DMS153 treated with DMSO at 0.1 percent for 48 hours (cell line): ENCODE measurements around the gene RPS5.

Experiments used
- DNase-seq: peaks from one replicate; lab custom pipeline; 2025; ENCODE audit not compliant: unreplicated experiment; lab: John Stamatoyannopoulos, UW

The RPS5 gene

GRCh38 chr19:58385313-58385890, 1.7 kb upstream of the RPS5 start:
- no peak for DNase-seq

- DNase-seq: no peak
These were observed 1.0 kb upstream of the RPS5 start for GRCh38 chr19:58385891-58386575.

GRCh38 chr19:58387338-58388174, 487 bp downstream of the RPS5 start:
- DNase-seq: no peak

GRCh38 chr19:58388175-58388526, 1.1 kb downstream of the RPS5 start:
- DNase-seq: no peak

GRCh38 chr19:58392945-58393724, 6.1 kb downstream of the RPS5 start:
- DNase-seq: no peak

- DNase-seq: no peak
These were observed 6.6 kb downstream of the RPS5 start for GRCh38 chr19:58393725-58394033.

- no peak for DNase-seq
These were observed 7.8 kb downstream of the RPS5 start for GRCh38 chr19:58394821-58395219.

GRCh38 chr19:58395220-58395978, 8.3 kb downstream of the RPS5 start, which contains the start of gene RNF225:
Gene RNF225, plus strand, starts transcription at chr19:58395656. Its CDS starts 434 bp downstream, at chr19:58396090.
- DNase-seq: no peak

GRCh38 chr19:58395979-58396627, 9.0 kb downstream of the RPS5 start:
- DNase-seq: no peak

- DNase-seq: no peak
These were observed 9.8 kb downstream of the RPS5 start for GRCh38 chr19:58396691-58397532.

GRCh38 chr19:58397533-58398037, 10.5 kb downstream of the RPS5 start:
- no peak for DNase-seq

- no peak for DNase-seq
These were observed 11.0 kb downstream of the RPS5 start for GRCh38 chr19:58398087-58398486.

GRCh38 chr19:58398545-58398944, 11.5 kb downstream of the RPS5 start:
- DNase-seq: no peak

- no peak for DNase-seq
These were observed 12.8 kb downstream of the RPS5 start for GRCh38 chr19:58399903-58400302.

- DNase-seq: no peak
These were observed 13.3 kb downstream of the RPS5 start for GRCh38 chr19:58400316-58400915.

- peak; percentile 97 for DNase-seq
These were observed 14.1 kb downstream of the RPS5 start for GRCh38 chr19:58400916-58401839.

- DNase-seq: no peak
These were observed 14.9 kb downstream of the RPS5 start for GRCh38 chr19:58401840-58402421.
